Renal cortical epithelial cell (primary cell): ENCODE results near the gene TRIM32. TPM values are rescaled to one million over a fixed set of nuclear protein-coding genes. Genes with fewer than 3 reads are reported as not detected.
"Not testable (repeated sequence)": the region's sequence is repeated elsewhere in the genome, so short reads cannot be mapped to it uniquely, and the experiment has no call there.

Experiments
- DNase-seq: peaks from one replicate; pipeline ENCODE4 v3.0.0-alpha.2; 2011; ENCODE audit warnings: low read depth
- total RNA-seq: library from RNA; depleted of rRNA; stranded (reverse); fragments of >200 nt; gene quantifications from 2 replicates; pipeline ENCODE4 v1.2.3, GENCODE V29; 2014

TRIM32 gene
- total RNA-seq, 1 donor from 2014 or later: 28.3 TPM

DNA sequence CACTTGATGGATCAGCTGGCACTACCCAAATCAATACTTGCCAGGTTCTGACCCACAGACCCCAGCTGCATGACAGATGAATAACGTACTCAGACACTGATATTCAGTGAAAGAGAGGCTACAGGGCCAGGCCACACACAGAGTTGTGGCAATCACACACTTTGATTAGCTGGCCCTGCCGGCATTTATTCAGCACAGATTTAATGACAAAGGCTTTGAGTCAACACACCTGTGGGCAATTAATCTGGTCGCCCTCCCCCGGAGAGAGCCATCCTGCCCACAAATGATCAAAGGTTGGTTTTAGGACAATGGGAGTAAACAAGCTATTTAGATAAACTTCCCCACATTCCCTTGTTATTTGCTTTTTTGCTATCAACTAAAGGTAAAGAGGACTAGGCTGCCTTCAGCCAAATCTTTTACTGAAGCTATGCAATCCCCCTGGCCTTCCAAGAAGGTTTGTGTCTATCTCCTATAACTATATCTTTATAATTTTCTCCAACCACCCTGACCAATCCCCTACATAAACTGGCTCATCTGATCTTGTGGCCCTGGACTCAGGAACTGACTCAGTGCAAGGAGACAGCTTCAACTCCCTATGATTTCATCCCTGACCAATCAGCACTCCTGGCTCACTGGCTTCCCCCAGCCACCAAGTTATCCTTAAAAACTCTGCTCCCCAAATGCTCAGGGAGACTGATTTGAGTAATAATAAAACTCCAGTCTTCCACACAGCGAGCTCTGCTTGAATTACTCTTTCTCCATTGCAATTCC lies 12.7 kb upstream of the TRIM32 start:
- DNase-seq: no peak

DNA sequence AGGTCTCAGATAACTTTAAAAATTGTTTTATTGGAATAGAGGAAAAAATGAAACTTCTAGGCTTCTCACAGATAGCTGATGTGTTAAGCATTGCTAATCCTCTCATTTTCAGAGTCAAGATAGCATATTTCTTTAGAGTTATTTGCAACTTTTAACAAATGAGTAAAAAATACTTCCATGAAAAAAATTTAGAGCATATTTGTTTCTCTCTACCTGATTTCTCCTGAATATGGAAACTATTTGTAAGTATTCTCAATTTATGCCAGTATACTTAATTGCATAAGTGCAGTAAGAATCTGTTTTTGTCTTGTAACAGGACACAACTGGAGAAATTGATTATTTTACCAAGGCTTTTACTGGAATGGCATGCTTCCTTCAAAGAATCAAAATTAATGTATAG lies 3.6 kb upstream of the TRIM32 start:
- no peak for DNase-seq

DNA sequence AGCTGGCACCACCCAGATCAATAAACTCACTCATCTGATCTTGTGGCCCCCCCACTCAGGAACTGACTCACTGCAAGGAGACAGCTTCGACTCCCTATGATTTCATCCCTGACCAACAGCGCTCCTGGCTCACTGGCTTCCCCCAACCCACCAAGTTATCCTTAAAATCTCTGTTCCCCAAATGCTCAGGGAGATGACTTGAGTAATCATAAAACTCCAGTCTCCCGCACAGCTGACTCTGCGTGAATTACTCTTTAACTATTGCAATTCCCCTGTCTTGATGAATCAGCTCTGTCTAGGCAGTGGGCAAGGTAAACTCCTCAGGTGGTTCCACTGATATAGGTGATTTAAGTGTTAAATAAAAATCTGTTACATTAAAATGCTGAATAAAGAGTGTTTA lies 1.9 kb upstream of the TRIM32 start:
- DNase-seq: no peak

DNA sequence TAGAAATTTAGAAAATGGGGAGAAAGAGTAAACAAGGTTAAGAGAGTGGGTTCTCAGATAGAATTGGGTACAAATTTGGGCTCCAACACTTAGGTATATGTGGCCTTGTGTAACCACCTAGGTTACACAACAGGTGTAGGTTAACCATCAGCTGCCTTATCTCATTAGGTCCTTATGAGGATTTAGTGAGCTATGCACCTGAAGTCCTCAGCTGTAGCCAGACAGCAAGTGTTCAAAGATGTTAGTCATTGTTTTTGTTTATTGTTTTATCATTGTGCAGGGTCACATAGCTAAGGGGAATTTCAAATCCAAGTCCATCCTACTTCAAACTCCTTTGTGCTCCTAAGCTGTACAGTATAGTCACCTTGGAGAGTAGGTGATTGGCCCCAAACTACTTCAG lies 970 bp upstream of the TRIM32 start:
- peak; percentile 35 for DNase-seq

DNA sequence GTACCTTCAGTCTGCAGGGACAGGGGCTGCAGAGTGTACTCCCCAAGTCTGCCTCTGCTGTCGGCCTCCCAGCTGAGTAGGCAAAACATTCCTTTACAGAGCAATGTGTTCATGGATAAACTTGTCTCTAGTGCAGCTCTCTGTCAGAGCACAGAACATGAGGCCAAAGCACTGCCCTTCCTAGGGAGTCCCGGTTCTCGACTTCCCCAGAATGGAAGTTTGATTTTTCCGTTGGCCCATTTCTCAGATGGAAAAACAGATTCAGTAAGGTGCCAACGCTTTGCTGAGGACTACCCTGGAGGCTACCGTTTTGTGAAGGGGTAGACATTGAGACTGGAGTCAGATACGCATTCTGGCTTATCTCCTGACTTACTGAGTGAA lies 422 bp upstream of the TRIM32 start:
- peak; percentile 17 for DNase-seq

DNA sequence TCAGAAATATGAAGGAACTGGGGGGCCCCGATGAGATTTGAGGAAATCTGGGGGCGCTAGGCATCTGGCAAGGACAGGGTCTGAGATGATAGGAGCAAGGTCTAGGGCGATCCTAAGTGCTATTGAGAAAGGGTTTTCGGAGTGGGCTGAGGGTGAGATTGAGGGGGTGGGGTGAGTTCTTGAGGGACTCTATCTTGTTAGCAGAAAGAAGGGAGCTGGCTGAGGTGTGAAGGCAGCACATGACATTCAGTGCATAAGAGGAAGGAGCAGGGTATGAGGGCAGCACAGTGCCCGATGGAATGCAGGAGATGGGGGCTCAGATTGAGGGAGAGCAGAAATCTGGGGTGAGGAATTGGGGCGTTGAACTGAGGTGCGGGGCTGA lies 640 bp downstream of the TRIM32 start:
- DNase-seq: no peak

DNA sequence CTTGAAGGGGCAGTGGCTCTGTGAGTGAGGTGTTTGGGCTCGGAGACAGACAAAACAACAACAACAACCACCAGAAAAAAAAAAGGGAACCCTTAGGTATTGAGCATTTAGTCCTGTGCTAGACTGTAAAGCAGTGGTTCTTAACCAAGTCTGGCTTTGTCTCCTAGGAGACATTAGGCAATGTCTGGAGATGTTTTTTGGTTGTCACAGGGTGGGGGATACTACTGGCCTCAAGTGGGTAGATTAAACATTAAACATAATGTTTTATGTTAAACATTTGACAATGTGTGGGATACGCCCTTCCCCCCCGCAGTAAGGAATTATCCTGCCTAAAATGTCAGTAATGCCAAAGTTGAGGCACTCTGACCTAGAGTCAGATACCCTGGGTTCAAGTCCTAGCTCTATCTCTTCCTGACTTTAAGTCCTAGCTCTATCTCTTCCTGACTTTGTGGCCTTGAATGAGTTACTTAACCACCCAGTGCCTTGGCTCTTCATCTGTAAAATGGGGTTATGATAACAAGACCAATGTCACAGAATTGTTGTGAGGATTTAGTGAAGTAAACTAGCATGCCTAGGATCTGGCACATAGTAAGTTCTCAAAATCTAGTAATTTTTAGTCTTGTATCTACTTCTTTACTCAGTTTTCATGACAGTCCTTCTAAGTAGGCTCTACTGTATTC lies 1.8 kb downstream of the TRIM32 start:
- DNase-seq: peak; percentile 47

- no peak for DNase-seq
These were observed 2.5 kb downstream of the TRIM32 start for GRCh38 chr9:116689486-116690032.

- not testable (repeated sequence) for DNase-seq
These were observed 3.7 kb downstream of the TRIM32 start for GRCh38 chr9:116690805-116691204.

- no peak for DNase-seq
These were observed 4.5 kb downstream of the TRIM32 start for GRCh38 chr9:116691607-116692006.

GRCh38 chr9:116692616-116693015 lies 5.5 kb downstream of the TRIM32 start:
- DNase-seq: no peak

GRCh38 chr9:116693233-116693731 lies 6.2 kb downstream of the TRIM32 start:
- DNase-seq: peak; percentile 38

DNA sequence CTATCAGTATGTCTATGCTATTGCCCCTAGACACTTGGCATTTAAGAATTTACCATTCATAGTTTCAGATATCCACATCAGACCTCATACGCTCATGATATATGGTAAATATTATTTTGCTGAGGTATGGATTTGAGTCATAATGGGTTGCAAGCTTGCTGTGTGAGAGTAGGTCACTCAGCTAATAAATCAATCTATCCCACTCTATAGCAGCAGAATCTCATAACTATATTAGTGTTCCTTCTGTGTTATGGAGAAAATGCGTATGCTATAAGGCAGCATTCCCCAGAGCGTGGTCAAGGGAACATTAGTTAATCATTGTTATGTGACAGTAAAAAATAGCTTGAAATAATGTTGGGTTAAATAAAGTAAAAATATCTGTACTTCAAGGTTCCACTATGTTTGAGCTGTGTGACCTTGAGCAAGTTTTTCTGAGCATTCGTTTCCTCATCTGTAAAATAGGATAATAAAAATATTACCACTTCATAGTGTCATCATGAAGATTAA lies 7.7 kb downstream of the TRIM32 start:
- DNase-seq: no peak

GRCh38 chr9:116695438-116695837 lies 8.3 kb downstream of the TRIM32 start:
- no peak for DNase-seq

DNA sequence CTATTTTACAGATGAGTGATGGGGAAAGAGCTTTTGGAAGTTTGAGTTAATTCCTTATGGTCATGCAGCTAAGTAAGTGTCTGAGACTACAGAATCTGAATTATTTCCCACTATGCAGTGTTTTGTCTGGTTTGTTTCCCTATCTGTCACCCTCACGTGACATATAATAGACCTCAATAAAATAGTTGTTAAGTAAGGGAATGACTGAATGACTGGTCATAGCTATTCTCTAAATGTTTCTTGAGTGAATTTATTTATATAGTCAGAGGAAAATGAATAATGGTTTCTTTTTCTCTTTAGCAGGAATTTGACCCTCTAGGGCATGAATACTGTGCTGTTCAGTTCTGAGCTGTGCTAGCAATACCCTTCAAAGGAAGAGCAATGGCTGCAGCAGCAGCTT lies 10.3 kb downstream of the TRIM32 start:
- peak; percentile 52 for DNase-seq

DNA sequence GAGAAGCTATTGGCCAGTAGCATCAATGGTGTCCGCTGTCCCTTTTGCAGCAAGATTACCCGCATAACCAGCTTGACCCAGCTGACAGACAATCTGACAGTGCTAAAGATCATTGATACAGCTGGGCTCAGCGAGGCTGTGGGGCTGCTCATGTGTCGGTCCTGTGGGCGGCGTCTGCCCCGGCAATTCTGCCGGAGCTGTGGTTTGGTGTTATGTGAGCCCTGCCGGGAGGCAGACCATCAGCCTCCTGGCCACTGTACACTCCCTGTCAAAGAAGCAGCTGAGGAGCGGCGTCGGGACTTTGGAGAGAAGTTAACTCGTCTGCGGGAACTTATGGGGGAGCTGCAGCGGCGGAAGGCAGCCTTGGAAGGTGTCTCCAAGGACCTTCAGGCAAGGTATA lies 10.8 kb downstream of the TRIM32 start:
- DNase-seq: no peak

DNA sequence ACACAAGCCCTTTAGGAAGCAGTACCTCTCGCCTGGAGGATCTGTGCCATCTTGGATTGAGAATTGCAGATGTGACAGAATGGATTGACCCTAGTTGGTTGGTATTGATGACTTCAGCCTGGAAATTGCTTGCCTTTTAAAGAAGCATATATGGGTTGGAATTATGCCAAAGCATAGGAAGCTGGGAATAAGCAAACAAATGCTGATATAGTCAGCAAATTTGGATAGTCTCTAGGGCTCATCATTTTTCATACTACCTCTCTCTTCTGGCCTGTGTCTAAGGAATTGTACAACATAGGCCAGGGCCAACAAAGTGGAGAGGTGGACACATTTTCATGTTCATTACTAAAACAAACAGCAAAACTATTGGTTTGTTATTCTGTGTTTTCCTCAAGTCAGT lies 13.2 kb downstream of the TRIM32 start:
- DNase-seq: no peak

- DNase-seq: no peak
These were observed 14.1 kb downstream of the TRIM32 start for GRCh38 chr9:116700882-116701865.

DNA sequence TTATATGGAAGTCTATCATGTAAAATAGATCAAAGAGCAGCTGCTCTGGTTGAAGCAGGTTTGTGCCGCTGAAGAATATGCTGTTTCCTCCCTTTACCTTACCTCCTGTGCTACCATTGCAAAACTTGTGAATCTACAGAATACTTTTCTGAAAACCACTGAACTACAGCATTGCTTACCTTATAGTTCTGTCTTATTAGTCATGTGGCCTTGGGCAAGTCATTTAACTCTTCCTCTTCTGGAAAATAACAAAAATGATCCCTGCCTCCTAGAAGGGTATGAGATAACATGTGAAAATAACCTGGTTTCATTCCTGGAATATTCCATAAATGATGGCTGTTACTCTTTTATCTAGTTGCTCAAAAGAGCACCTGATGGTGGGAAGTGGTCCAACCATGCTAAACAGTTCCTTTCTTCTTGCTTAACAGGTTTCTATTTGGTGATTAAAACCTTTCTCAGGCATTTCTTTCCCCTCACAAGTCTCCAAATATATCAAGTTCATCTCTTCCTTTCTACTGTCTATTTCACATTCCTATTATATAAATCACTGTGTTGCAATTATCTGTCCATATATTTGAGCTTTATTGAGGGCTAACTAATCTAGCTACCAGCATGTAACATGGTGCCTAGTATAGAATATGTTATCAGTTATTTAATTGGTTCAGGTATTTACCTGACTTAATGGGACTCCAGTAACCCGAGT lies 15.0 kb downstream of the TRIM32 start:
- no peak for DNase-seq

GRCh38 chr9:116703634-116704033 lies 16.5 kb downstream of the TRIM32 start:
- no peak for DNase-seq

DNA sequence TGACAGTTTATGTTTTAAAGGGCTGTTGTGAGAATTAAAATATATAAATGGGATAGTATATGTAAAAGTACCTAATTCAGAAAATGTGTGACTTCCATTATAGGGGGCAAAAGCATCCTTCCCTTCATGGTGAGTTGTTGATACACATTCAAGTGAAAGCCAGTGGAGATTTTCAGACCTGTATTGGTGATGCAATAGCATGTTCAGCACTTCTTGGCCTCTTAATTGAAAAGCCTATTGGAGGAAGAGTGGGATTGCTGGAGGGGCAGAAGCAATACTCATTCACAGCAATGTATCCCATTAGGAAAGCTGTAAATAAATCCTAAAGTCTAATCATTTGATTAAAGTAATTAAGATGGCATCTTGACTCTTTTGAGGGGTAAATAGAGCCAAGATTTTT lies 17.4 kb downstream of the TRIM32 start:
- no peak for DNase-seq
